Stimulated activated naive CD8-positive, alpha-beta T cell treated with anti-CD3 and anti-CD28 coated beads, Interleukin-15, Interleukin-2, amounts not matched to agents 100 U/mL and 50 U/mL, for 24 hours (primary cell): ENCODE results near the gene NOP9.
"Not testable (repeated sequence)": the region's sequence is repeated elsewhere in the genome, so short reads cannot be mapped to it uniquely, and the experiment has no call there.

Experiments
- ATAC-seq: fragments of 150-1000 bp; cut with Tn5 transposase; one replicate; pipeline ENCODE4 v1.10.0; 2021
- DNase-seq: peaks from one replicate; pipeline ENCODE4 v3.0.0; 2021

NOP9 gene

GRCh38 chr14:24349742-24350141, 50.1 kb downstream of the NOP9 start:
- ATAC-seq, result no peak
- DNase-seq, result no peak

DNA sequence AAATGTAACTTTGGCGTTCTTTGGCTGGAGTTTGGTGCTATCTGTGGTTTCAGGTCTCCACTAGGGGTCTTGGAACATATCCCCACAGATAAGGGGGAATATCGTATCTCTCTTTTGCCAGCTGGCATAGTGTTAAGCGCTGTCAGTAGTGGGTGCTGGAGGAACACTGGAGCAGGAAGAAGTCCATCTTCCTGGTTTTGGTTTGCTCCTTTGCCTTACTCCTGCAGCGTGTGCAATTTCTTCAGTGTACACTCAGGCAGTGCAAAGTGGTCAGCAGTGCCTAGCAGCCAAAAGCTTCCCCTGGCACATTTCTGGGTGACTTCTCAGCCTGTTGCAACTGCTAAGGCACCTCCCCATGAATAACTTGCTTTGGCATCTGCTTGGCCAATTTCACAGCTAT, 51.9 kb downstream of the NOP9 start:
- ATAC-seq, result no peak

DNA sequence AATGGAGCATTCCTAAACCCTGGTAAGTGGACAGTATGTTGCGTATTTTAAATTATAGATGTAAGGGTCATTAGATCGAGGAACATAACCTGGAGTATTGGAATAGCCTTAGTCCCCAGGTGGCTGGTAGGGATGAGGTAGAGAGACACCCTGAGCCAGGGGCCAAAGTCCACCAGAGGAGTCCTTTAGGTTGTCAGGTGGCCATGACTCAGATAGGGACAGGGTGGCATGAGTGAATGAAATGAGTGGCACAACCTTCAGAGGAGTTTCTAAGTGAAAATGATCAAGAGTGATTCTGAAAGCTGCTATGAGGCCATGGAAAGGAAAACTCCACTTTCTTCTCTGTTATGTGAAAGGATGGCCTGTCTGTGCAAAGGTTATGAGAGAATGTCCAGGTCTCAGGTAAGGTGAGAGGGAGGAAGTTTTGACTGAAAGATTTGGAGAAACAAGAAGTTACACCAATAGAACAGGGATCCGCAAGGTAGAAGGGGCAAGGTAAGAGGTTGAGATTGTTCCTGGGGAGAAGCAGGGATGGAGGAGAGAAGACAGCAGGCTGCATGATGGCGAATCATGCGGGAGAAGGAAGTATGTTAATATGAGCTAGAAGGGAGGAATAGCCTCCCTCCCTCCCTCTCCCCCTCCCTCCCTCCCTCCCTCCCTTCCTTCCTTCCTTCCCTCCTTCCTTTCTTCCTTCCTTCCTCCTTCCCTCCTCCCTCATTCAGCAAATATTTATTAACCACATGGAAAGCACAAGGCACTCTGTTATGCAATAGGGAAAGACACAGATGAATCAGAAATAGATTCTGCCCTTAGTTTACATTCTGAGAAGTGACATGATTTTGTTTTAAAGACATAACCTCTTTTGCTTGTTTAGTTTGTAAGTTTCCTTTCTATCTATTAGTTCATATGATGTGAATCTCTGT, 54.2 kb downstream of the NOP9 start:
- no peak for ATAC-seq

More for the DNA sequence above, 51.9 kb downstream of the NOP9 start:
- no peak for DNase-seq

DNA sequence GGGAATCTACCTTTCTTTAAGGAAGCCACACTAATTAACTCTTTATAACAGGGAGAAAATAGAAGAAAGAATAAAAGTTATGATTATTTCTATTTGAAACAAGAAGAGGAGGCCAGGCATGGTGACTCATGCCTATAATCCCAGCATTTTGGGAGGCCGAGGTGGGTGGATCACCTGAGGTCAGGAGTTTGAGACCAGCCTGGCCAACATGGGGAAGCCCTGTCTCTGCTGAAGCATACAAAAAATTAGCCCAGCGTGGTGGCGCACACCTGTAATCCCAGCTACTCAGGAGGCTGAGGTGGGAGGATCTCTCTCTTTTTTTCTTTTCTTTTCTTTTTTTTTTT, 54.8 kb downstream of the NOP9 start:
- not testable (repeated sequence) for DNase-seq, ATAC-seq

More for the DNA sequence above, 54.2 kb downstream of the NOP9 start:
- DNase-seq, result no peak

DNA sequence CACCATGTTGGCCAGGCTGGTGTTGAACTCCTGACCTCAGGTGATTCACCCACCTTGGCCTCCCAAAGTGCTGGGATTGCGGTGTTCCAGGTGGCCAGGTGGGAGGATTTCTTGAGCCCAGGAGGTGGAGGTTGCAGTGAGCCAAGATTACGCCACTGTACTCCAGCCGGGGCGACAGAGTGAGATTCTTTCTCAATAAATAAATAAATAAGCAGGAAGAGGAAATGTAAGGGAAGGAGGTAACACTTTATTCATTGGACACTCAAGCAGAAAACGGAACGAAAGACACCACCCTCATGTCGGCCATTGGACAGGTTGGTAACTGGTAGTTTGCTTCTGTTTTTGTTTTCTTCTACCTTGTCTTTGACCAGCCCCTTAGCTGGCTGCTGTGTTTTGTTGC, 55.4 kb downstream of the NOP9 start:
- DNase-seq (no peak), ATAC-seq (no peak)

DNA sequence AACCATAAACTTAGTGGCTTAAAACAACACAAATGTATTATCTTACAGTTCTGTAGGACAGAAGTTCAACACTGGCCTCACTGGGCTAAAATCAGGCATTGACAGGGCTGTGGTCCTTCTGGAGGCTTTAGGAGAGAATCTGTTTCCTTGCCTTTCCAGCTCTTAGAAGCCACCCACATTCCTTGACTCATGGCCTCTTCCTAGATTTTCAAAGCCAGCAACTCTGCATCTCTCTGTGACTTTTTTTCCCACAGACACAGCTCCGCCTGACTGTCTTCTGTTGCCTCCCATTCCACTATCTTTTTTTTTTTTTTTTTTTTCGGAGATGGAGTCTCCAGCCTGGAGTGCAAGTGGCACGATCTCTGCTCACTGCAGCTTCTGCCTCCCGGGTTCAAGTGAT, 56.6 kb downstream of the NOP9 start:
- ATAC-seq, result no peak
- DNase-seq, result no peak
